D721Med (cell line): ENCODE results near the gene NTRK3.

ENCODE experiments used
- DNase-seq: peaks from one replicate; pipeline ENCODE4 v3.0.0; 2011; ENCODE audit warnings: low spot score; ENCODE audit not compliant: insufficient read length
- FAIRE-seq: peaks from 2 replicates; lab custom pipeline; 2011; peaks lifted over from hg19 to GRCh38; lab: Jason Lieb, UNC
- TF ChIP-seq, protein P1 (sequence below): IDR thresholded peaks from 2 replicates; pipeline ENCODE4 v1.5.1; 2012; ENCODE audit warnings: mild to moderate bottlenecking, control low read depth; ENCODE audit not compliant: insufficient read depth; ENCODE audit errors: missing control alignments

The NTRK3 gene

DNA sequence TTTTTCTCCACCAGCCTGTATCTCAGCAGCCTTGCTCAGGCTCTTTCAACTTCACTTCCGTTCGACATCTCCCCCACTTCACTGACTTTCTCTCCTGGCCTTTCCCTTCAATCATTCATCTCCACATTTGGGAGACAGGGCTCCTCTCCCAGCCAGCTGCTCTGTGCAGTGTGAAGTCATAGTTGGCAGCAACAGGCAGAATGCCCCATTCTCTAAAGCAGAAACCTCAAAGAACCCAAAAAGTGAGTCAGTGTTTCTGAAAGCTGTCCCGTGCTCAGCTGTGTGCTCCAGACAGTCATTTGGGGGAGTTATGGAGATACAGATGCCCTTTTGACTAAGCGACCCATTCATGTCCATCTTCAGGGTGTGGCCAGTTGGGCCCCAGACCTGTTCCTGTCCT is 54.3 kb downstream of the NTRK3 start:
- DNase-seq (no peak), FAIRE-seq (no peak)

DNA sequence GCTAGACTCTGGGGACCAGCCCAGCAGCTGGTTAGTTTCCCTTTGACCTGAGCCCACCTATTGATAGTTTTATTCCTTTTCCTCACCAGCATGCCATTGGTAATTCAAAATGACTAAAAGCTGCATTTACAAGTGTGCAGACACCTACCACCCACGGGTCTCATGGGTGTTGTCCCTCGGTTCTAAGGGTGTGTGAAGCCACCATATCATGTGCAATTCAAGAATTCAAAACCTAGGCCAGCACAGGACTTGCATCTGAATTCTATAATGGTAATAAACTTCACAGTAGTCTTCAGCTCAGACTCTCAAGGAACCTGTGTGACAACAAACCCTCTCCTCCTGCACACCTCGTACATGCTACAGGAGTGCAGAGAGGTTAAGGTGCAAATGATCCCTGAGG is 55.3 kb downstream of the NTRK3 start:
- FAIRE-seq, result no peak
- TF ChIP-seq, protein P1, sequence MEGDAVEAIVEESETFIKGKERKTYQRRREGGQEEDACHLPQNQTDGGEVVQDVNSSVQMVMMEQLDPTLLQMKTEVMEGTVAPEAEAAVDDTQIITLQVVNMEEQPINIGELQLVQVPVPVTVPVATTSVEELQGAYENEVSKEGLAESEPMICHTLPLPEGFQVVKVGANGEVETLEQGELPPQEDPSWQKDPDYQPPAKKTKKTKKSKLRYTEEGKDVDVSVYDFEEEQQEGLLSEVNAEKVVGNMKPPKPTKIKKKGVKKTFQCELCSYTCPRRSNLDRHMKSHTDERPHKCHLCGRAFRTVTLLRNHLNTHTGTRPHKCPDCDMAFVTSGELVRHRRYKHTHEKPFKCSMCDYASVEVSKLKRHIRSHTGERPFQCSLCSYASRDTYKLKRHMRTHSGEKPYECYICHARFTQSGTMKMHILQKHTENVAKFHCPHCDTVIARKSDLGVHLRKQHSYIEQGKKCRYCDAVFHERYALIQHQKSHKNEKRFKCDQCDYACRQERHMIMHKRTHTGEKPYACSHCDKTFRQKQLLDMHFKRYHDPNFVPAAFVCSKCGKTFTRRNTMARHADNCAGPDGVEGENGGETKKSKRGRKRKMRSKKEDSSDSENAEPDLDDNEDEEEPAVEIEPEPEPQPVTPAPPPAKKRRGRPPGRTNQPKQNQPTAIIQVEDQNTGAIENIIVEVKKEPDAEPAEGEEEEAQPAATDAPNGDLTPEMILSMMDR, result no peak
- DNase-seq, result no peak

More for the DNA sequence above, 54.3 kb downstream of the NTRK3 start:
- TF ChIP-seq, protein P1, result no peak

DNA sequence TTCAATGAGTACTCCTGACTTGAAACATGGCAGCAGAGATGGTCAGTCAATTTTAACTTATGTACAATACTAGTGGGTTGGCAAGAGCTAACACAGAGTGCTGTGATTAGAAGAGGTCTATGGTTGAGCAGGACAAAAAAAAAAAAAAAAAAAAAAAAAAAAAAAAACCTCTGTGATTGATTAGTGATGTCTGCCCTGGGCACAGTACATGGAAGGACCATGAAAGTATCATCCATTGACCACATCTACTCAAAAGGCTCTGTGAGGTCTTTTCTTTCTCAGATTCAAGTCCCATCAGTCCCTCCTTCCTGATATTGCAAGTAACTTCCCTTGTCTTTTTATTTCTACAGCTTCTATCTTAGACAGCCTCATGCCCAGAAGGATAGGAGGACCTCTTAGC is 59.6 kb downstream of the NTRK3 start:
- TF ChIP-seq, protein P1, result no peak
- FAIRE-seq, result no peak

DNA sequence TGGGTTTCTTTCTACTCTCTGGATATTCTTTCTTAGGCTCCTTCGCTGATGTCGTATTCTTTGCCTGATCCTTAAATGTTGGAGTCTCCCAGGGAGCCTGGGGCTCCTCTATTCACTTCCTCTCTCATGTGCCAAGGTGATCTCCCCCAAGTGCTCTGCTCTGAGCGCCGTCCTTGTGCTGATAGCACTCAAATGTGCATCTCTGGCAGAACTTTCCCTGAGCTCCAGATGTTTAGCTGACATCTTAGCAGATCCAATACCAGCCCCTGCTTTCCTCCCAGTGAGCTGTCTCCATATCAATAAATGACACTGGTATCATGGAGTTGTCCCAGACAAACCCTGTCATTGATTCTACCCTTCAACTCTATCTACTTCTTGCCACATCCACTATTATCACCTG is 62.4 kb downstream of the NTRK3 start:
- DNase-seq (no peak), FAIRE-seq (no peak)
- TF ChIP-seq, protein P1, result no peak

More for the DNA sequence above, 59.6 kb downstream of the NTRK3 start:
- no peak for DNase-seq

DNA sequence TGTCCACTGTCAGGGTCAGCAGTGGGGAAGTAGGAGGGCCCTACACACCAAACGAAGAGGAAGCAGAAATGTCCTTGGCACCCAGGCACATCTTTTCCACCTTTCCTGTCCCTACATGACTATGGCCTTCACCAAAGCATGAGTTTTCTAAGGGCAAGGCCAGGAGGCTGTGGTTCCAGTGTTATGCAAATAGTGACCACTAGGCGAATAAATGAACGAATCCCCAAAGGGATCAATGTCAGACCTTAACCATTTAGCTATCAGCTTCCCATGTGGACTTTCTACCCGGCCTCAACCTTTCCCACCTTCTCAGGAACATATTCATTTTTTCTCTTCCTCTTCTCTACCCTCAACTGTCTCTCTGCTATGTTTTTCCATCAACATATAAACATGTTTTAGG is 63.1 kb downstream of the NTRK3 start:
- FAIRE-seq, result no peak
- DNase-seq, result no peak

DNA sequence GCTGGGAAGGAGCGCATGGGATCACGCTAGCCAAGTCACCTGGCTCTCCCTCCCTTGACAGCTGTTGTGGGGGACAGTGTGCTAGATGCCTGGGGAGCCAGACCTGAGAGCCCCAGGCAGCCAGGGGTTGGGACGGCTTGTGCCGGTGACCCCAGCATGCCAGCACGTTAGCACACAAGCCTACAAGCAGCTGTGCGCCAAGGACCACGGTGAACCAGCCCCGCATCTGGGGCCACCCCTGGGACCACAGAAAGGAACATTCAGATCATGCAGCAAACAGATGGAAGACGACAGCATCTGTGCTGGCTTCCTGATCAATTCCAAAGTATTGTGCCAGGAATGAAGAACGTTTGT is 64.8 kb downstream of the NTRK3 start:
- DNase-seq, result no peak
- FAIRE-seq, result no peak
- TF ChIP-seq, protein P1, result no peak

More for the DNA sequence above, 63.1 kb downstream of the NTRK3 start:
- TF ChIP-seq, protein P1, result no peak

DNA sequence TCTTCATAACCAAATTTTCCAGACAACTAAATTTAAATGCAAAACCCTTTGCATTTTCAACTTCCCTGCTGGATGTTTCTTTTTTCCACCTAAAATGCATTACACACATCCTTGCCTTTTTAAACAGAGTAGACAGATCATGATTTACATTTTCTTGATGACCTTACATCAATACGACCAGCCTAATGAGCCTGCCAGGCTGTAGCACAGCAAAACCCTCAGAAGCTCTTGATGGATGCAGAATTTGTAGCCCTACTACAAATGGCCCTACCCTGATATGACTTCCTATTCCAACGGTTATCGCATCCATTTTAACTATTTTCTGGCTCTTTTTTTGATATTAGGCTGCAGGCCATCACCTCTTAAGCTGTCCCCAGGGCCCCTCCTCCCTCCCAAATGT is 66.3 kb downstream of the NTRK3 start:
- FAIRE-seq, result no peak
- DNase-seq, result no peak
- TF ChIP-seq, protein P1, result no peak
